SK-N-SH (cell line): Measurements from ENCODE around the gene PPP1CA. TPM values are rescaled to one million over a fixed set of nuclear protein-coding genes. Genes with fewer than 3 reads are reported as not detected.

Source experiments
- CTCF ChIA-PET: fragments of 300-600, 350-600 bp; formaldehyde crosslinking; extraction: SDS; loops from one replicate; lab custom pipeline; 2021; lab: Yijun Ruan, JAX
- POLR2A ChIA-PET: fragments of 350-600 bp; sonication (Branson Sonifier 250); formaldehyde crosslinking; extraction: SDS; loops from one replicate; lab custom pipeline; 2020; ENCODE audit warnings: antibody characterized with exemption, inconsistent platforms; lab: Yijun Ruan, JAX
- DNase-seq: peaks from one replicate; pipeline ENCODE4 v3.0.0; 2012
- H2AFZ ChIP-seq: fragments of 200-600 bp; sonication (generic); 2 replicates; pipeline ENCODE4 v1.8.1; 2016; ENCODE audit warnings: antibody characterized with exemption, mild to moderate bottlenecking, low read depth
- H3F3A ChIP-seq: fragments of 200-600 bp; sonication (generic); replicated peaks from 2 replicates; pipeline ENCODE3; 2016; ENCODE audit warnings: antibody characterized with exemption, mild to moderate bottlenecking; ENCODE audit not compliant: insufficient read depth
- H3K27ac ChIP-seq, 2 experiments: fragments of 200-500 bp in 1 of 2; fragments of 200-600 bp in 1 of 2; sonication (Bioruptor generic) in 1 of 2; sonication (generic), shearing (Covaris generic) in 1 of 2; 2 replicates each; pipeline versions ENCODE4 v1.5.1 to v1.6.1; 2014 to 2016; ENCODE audit warnings: low read depth in 2 of 2, inconsistent platforms in 1 of 2, low read length in 1 of 2, mild to moderate bottlenecking in 1 of 2, mixed read lengths in 1 of 2
- H3K27me3 ChIP-seq: fragments of 200-600 bp; sonication (generic), shearing (Covaris generic); 2 replicates; pipeline ENCODE4 v1.6.1; 2016; ENCODE audit warnings: mixed run types; ENCODE audit not compliant: insufficient read depth
- H3K36me3 ChIP-seq, 2 experiments: fragments of 200-500 bp in 1 of 2; fragments of 200-600 bp in 1 of 2; sonication (Bioruptor generic) in 1 of 2; sonication (generic) in 1 of 2; replicated peaks in 1 of 2; 2 replicates each; pipeline versions ENCODE3 to v1.5.1; 2014 to 2016; ENCODE audit warnings: low read length in 1 of 2, mild to moderate bottlenecking in 1 of 2; ENCODE audit not compliant: insufficient read depth in 2 of 2, control insufficient read depth in 1 of 2
- H3K4me1 ChIP-seq, 2 experiments: fragments of 200-500 bp in 1 of 2; fragments of 200-600 bp in 1 of 2; sonication (Bioruptor generic) in 1 of 2; sonication (generic), shearing (Covaris generic) in 1 of 2; 2 replicates each; pipeline versions ENCODE4 v1.5.1 to v1.6.1; 2014 to 2016; ENCODE audit warnings: low read depth in 1 of 2, low read length in 1 of 2, mixed run types in 1 of 2; ENCODE audit not compliant: insufficient read depth in 2 of 2, control insufficient read depth in 1 of 2
- H3K4me2 ChIP-seq: fragments of 200-600 bp; sonication (generic), shearing (Covaris generic); 2 replicates; pipeline ENCODE4 v1.6.1; 2017; ENCODE audit warnings: mixed run types
- H3K4me3 ChIP-seq, 2 experiments: fragments of 200-500 bp in 1 of 2; fragments of 200-600 bp in 1 of 2; sonication (Bioruptor generic) in 1 of 2; sonication (generic), shearing (Covaris generic) in 1 of 2; 2 replicates each; pipeline versions ENCODE4 v1.5.1 to v1.8.1; 2014 to 2016; ENCODE audit warnings: low read depth in 2 of 2, inconsistent platforms in 1 of 2, low read length in 1 of 2, mild to moderate bottlenecking in 1 of 2, mixed read lengths in 1 of 2, moderate library complexity in 1 of 2
- H3K79me2 ChIP-seq: fragments of 200-600 bp; sonication (generic); 2 replicates; pipeline ENCODE4 v1.8.1; 2017; ENCODE audit warnings: mild to moderate bottlenecking; ENCODE audit not compliant: insufficient read depth
- H3K9ac ChIP-seq: fragments of 200-600 bp; sonication (generic); 2 replicates; pipeline ENCODE4 v1.6.1; 2017; ENCODE audit warnings: mixed run types
- H3K9me2 ChIP-seq: fragments of 200-600 bp; sonication (generic); 2 replicates; pipeline ENCODE4 v1.6.1; 2017; ENCODE audit warnings: mixed run types
- H3K9me3 ChIP-seq: fragments of 200-600 bp; sonication (generic); 2 replicates; pipeline ENCODE4 v1.6.1; 2017; ENCODE audit warnings: mixed run types, mild to moderate bottlenecking, moderate library complexity
- H4K20me1 ChIP-seq: fragments of 200-600 bp; sonication (generic); 2 replicates; pipeline ENCODE4 v1.6.1; 2017; ENCODE audit warnings: mild to moderate bottlenecking, mixed run types; ENCODE audit not compliant: insufficient read depth
- GABPA ChIP-seq: IDR thresholded peaks from 2 replicates; pipeline ENCODE4 v1.4.0; 2012; ENCODE audit warnings: low read depth, mild to moderate bottlenecking
- POLR2AphosphoS5 ChIP-seq: IDR thresholded peaks from 2 replicates; pipeline ENCODE4 v1.6.1; 2012; ENCODE audit warnings: low read depth, low read length
- TAF1 ChIP-seq: IDR thresholded peaks from 2 replicates; pipeline ENCODE4 v1.6.1; 2012; ENCODE audit warnings: low read depth, mild to moderate bottlenecking, low read length, moderate library complexity, borderline replicate concordance
- TEAD4 ChIP-seq: IDR thresholded peaks from 2 replicates; pipeline ENCODE4 v1.4.0; 2012; ENCODE audit warnings: mild to moderate bottlenecking, borderline replicate concordance; ENCODE audit not compliant: insufficient read depth
- YY1 ChIP-seq: IDR thresholded peaks from 2 replicates; pipeline ENCODE4 v1.4.0; 2012; ENCODE audit warnings: low read depth, mild to moderate bottlenecking
- WGBS: methylation state at CpG from one replicate; pipeline ENCODE4 v1.1.6; 2017; ENCODE audit warnings: low lambda C conversion rate; 5-methylcytosine and 5-hydroxymethylcytosine counted together
- polyA plus RNA-seq, 3 experiments: library from polyadenylated mRNA; depleted of rRNA; stranded (reverse); fragments of >200 nt; gene quantifications; 2 replicates each; pipeline ENCODE4 v1.2.3, GENCODE V29; 2012
- TF ChIP-seq, protein P1 (sequence below): IDR thresholded peaks from 2 replicates; pipeline ENCODE4 v1.4.0; 2012; ENCODE audit warnings: low read depth, borderline replicate concordance
- TF ChIP-seq, protein P2 (sequence below): IDR thresholded peaks from 2 replicates; pipeline ENCODE4 v1.4.0; 2012; ENCODE audit warnings: low read depth, borderline replicate concordance
- TF ChIP-seq, protein P3 (sequence below): IDR thresholded peaks from 2 replicates; pipeline ENCODE4 v1.4.0; 2012; ENCODE audit warnings: low read depth
- TF ChIP-seq, protein P4 (sequence below): fragments of 150-350 bp; IDR thresholded peaks from 2 replicates; pipeline ENCODE4 v1.6.1; 2016; ENCODE audit warnings: mild to moderate bottlenecking, low read depth, low read length

The PPP1CA gene
- polyA plus RNA-seq, 1 of the 3 experiments (the other 2 are of a cell fraction) = 261 TPM

DNA sequence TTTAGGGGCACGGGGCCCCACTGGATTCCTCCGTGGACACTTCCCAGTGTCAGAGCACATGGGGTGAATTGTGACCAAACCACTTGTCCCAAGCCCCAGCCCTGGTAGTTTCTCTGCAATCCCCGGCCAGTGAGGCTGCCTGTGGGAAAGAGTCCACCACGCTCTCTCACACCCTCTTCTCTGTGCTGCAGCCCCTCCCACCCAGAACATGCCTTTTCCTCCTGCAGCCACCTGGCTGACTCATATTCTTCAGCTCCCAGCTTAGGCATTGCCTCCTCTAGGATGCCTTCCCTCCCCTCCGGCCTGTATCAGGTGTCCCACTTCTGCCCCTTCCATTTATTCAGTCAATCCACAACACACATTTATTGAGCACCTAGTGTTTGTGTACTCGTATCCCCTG lies 21.2 kb upstream of the PPP1CA start:
- H3F3A ChIP-seq = no peaks in the 10 kb centered on the region
- CTCF ChIA-PET = interaction anchor here (1.0 to 1.2 kb wide), 3 partner anchors 21 to 40 kb away, joined by 3 to 6 read pairs (median 4); partner anchors contain the start of genes PPP1CA and RAD9A
- no peaks in the 10 kb centered on the region for H3K36me3 ChIP-seq
- no peak overlapping the region for H3K27ac ChIP-seq
- H3K27me3 ChIP-seq = no peaks in the 10 kb centered on the region
- TF ChIP-seq TEAD4 (no peak), GABPA (no peak), YY1 (no peak)
- TF ChIP-seq, all 33 proteins: peak for 0
- Histone ChIP-seq H3K79me2 (no peaks in the 10 kb centered on the region), H4K20me1 (no peaks in the 10 kb centered on the region), H3K9ac (no peak overlapping the region), H3K9me2 (no peaks in the 10 kb centered on the region), H2AFZ (no peak overlapping the region), H3K4me2 (no peak overlapping the region), H3K4me1 (peaks cover 5 to 8% of the 10 kb centered on the region in 2 experiments; a peak in 2 of 4 replicates), H3K4me3 (no peak overlapping the region), H3K9me3 (no peaks in the 10 kb centered on the region)
- WGBS = 94% methylated on average over 6 of the region's 6 CpGs
- POLR2A ChIA-PET = interaction anchor here (1.4 kb wide), 1 partner anchor 21 kb away, joined by 4 read pairs; the partner anchor contains the start of gene PPP1CA
- DNase-seq = no peak

DNA sequence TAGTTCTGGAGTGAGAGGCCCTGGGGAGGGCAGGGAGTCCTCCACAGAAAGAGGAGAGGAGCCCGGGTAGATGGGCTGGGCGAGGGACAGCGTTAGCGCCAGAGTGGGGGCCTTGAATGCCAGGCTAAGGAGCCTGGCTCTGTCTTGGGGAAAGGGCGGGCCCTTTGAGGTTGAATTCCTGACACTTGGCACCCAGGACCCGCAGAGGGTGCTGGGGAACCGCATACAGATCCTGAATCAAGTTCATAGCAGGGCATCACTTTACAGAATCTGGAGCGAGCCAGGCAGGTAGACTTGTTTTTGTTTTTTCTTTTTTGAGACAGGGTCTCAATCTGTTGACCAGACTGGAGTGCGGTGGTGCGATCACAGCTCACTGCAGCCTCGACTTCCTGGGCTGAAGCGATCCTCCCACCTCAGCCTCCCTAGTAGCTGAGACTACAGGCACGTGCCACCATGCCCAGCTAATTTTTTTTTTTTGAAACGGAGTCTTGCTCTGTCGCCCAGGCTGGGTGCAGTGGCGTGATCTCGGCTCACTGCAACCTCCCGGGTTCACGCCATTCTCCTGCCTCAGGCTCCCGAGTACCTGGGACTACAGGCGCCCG lies 19.9 kb upstream of the PPP1CA start:
- Histone ChIP-seq H3K9me3 (no peaks in the 10 kb centered on the region), H2AFZ (0 out of 2 replicates have a peak overlapping the region, but pooled peaks have one; percentile 14), H3K27ac (no peak overlapping the region), H3K9me2 (no peaks in the 10 kb centered on the region), H3K4me3 (peak overlapping the region in 1 of 2 experiments; percentile 66; a peak in 2 of 4 replicates), H4K20me1 (no peaks in the 10 kb centered on the region), H3K36me3 (no peaks in the 10 kb centered on the region), H3K79me2 (no peaks in the 10 kb centered on the region), H3K27me3 (no peaks in the 10 kb centered on the region), H3K4me2 (no peak overlapping the region), H3K4me1 (peaks cover 6 to 7% of the 10 kb centered on the region in 2 experiments; a peak in 2 of 4 replicates), H3F3A (no peaks in the 10 kb centered on the region), H3K9ac (no peak overlapping the region)
- TF ChIP-seq POLR2AphosphoS5 (no peak), TAF1 (no peak)
- TF ChIP-seq, protein P1, sequence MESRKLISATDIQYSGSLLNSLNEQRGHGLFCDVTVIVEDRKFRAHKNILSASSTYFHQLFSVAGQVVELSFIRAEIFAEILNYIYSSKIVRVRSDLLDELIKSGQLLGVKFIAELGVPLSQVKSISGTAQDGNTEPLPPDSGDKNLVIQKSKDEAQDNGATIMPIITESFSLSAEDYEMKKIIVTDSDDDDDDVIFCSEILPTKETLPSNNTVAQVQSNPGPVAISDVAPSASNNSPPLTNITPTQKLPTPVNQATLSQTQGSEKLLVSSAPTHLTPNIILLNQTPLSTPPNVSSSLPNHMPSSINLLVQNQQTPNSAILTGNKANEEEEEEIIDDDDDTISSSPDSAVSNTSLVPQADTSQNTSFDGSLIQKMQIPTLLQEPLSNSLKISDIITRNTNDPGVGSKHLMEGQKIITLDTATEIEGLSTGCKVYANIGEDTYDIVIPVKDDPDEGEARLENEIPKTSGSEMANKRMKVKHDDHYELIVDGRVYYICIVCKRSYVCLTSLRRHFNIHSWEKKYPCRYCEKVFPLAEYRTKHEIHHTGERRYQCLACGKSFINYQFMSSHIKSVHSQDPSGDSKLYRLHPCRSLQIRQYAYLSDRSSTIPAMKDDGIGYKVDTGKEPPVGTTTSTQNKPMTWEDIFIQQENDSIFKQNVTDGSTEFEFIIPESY = no peak
- TF ChIP-seq, protein P2, sequence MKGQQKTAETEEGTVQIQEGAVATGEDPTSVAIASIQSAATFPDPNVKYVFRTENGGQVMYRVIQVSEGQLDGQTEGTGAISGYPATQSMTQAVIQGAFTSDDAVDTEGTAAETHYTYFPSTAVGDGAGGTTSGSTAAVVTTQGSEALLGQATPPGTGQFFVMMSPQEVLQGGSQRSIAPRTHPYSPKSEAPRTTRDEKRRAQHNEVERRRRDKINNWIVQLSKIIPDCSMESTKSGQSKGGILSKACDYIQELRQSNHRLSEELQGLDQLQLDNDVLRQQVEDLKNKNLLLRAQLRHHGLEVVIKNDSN = no peak
- TF ChIP-seq, protein P3, sequence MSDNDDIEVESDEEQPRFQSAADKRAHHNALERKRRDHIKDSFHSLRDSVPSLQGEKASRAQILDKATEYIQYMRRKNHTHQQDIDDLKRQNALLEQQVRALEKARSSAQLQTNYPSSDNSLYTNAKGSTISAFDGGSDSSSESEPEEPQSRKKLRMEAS = no peak
- TF ChIP-seq, protein P4, sequence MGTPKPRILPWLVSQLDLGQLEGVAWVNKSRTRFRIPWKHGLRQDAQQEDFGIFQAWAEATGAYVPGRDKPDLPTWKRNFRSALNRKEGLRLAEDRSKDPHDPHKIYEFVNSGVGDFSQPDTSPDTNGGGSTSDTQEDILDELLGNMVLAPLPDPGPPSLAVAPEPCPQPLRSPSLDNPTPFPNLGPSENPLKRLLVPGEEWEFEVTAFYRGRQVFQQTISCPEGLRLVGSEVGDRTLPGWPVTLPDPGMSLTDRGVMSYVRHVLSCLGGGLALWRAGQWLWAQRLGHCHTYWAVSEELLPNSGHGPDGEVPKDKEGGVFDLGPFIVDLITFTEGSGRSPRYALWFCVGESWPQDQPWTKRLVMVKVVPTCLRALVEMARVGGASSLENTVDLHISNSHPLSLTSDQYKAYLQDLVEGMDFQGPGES = no peak
- whole genome bisulfite sequencing = 76% methylated on average over 19 of the region's 22 CpGs
- no peak for DNase-seq
- ChIA-PET POLR2A (interaction anchor here (1.2 kb wide), 1 partner anchor 162 kb away, joined by 3 read pairs; the partner anchor contains the start of gene GSTP1), CTCF (interaction anchor here (1.1 to 2.7 kb wide), 2 partner anchors 15 to 20 kb away, joined by 3 to 17 read pairs; partner anchors contain the start of gene PPP1CA)
